ENCODE results near the gene CCDC160.
A peak's percentile ranks its signal among the peaks of the same experiment; 100 is the strongest.
"Not testable (repeated sequence)": the region's sequence is repeated elsewhere in the genome, so short reads cannot be mapped to it uniquely, and the experiment has no call there.

The CCDC160 gene

DNA sequence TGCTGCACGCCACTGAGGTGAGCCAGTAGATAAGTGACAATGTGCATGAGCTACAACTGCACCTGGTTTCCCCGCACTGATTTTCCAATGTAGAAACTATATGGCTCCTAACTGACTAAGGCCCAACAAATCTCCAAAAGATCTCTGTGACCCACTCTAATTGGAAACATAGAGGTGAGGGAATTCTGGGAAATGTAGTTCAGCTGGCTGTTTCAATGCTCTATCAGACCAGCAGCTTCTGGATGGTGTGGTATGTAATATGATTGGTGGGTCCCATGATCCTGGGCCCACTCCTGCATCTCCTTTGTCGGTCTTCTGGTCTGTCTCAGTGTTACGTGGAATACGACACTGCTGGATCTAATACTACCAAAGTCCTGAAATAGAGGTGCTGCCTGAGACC is 18.6 kb downstream of the CCDC160 start:
- no peak overlapping the region for H3K4me3 ChIP-seq (ENCODE audit: low read depth, low read length)
- H3K27ac ChIP-seq = no peak overlapping the region
- no peaks in the 10 kb centered on the region for H3K27me3 ChIP-seq (replicated peaks)
- no peaks in the 10 kb centered on the region for H3K36me3 ChIP-seq (replicated peaks)
- in situ Hi-C loops (cut with HindIII; ENCODE audit: low pct_ligation_motif_present, low sequenced_read_pairs) = no loop called here
- no peak for DNase-seq
- TF ChIP-seq, protein P1, sequence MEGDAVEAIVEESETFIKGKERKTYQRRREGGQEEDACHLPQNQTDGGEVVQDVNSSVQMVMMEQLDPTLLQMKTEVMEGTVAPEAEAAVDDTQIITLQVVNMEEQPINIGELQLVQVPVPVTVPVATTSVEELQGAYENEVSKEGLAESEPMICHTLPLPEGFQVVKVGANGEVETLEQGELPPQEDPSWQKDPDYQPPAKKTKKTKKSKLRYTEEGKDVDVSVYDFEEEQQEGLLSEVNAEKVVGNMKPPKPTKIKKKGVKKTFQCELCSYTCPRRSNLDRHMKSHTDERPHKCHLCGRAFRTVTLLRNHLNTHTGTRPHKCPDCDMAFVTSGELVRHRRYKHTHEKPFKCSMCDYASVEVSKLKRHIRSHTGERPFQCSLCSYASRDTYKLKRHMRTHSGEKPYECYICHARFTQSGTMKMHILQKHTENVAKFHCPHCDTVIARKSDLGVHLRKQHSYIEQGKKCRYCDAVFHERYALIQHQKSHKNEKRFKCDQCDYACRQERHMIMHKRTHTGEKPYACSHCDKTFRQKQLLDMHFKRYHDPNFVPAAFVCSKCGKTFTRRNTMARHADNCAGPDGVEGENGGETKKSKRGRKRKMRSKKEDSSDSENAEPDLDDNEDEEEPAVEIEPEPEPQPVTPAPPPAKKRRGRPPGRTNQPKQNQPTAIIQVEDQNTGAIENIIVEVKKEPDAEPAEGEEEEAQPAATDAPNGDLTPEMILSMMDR (IDR thresholded peaks at IDR 0.05; ENCODE audit: low read depth, low read length, missing control alignments) = no peak

DNA sequence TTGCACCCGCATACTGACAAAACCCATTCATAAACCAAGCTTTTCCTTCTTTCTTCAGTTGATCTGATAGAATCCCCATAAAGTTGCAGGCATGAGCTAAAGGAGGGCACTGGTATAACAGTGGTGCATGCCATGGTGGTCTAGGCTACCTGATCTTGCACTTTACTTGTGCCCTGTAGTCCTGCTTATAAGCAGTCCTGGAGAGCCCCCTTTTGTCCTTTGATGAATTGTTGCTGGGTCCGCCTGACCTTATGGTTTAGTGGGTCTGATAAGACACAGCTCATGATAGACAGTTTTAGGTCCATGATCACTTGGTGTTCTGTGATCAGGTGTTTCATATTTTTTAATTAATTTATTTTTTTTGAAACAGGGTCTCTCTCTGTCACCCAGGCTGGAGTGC is 19.7 kb downstream of the CCDC160 start:
- Histone ChIP-seq H3K27ac (no peak overlapping the region), H3K27me3 (replicated peaks) (no peaks in the 10 kb centered on the region), H3K4me3 (ENCODE audit: low read depth, low read length) (no peak overlapping the region), H3K36me3 (replicated peaks) (no peaks in the 10 kb centered on the region)
- no peak for DNase-seq
- TF ChIP-seq, protein P1 (IDR thresholded peaks at IDR 0.05; ENCODE audit: low read depth, low read length, missing control alignments) = no peak
- in situ Hi-C loops (cut with HindIII; ENCODE audit: low pct_ligation_motif_present, low sequenced_read_pairs) = no loop called here

DNA sequence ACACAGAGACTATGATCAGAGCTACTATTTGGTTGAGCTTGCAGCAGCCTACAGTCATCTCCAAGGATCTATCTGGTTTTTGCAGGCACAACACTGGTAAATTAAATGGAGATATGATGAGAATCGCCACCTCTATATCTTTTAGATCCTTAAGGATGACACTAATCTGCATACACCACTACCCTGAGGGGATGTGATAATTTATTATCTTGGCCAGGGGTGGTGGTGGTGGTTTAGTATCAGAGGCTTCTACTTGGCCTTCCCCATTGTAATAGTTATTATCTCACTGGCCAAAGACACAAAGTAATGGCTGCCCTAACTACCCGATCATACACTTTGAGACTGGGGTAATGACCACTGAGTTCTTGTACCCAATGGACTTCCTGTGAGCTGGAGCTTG is 21.2 kb downstream of the CCDC160 start:
- in situ Hi-C loops (cut with HindIII; ENCODE audit: low pct_ligation_motif_present, low sequenced_read_pairs) = no loop called here
- DNase-seq = no peak
- no peaks in the 10 kb centered on the region for H3K27me3 ChIP-seq (replicated peaks)

DNA sequence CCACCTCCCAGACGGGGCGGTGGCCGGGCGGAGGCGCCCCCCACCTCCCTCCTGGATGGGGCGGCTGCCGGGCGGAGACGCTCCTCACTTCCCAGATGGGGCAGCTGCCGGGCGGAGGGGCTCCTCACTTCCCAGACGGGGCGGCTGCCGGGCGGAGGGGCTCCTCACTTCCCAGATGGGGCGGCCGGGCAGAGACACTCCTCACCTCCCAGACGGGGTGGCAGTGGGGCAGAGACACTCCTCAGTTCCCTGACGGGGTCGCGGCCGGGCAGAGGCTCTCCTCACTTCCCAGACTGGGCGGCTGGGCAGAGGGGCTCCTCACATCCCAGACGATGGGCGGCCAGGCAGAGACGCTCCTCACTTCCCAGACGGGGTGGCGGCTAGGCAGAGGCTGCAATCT is 49.0 kb downstream of the CCDC160 start:
- H3K27ac ChIP-seq; H3K4me3 ChIP-seq (ENCODE audit: low read depth, low read length); in situ Hi-C loops (cut with HindIII; ENCODE audit: low pct_ligation_motif_present, low sequenced_read_pairs); H3K27me3 ChIP-seq (replicated peaks); H3K36me3 ChIP-seq (replicated peaks); DNase-seq: not testable (repeated sequence)

More for the DNA sequence above, 21.2 kb downstream of the CCDC160 start:
- Histone ChIP-seq H3K4me3 (ENCODE audit: low read depth, low read length) (no peak overlapping the region), H3K36me3 (replicated peaks) (no peaks in the 10 kb centered on the region), H3K27ac (no peak overlapping the region)
- TF ChIP-seq, protein P1 (IDR thresholded peaks at IDR 0.05; ENCODE audit: low read depth, low read length, missing control alignments) = no peak

DNA sequence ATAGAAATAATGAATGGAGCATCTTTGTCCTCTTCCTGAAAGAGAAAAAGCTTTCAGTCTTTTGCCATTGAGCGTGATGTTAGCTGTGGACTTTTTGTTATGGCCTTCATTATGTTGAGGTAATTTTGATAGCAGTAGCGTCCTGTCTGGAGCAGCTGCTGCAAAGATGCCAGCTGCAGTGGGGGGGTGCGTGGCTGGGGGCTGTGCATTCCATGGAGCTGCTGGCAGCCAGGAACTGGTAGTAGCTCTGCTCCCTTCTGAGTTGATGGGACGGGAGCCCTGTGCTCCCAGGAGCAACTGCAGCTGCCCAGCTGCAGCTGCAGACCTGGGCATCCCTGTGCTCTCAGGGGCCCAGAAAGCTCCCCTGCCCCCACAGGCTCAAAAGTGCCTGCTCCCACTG is 50.4 kb downstream of the CCDC160 start:
- no peak overlapping the region for H3K4me3 ChIP-seq (ENCODE audit: low read depth, low read length)
- no peaks in the 10 kb centered on the region for H3K36me3 ChIP-seq (replicated peaks)
- TF ChIP-seq, protein P1 (IDR thresholded peaks at IDR 0.05; ENCODE audit: low read depth, low read length, missing control alignments) = no peak
- H3K27me3 ChIP-seq (replicated peaks) = no peaks in the 10 kb centered on the region
- no peak overlapping the region for H3K27ac ChIP-seq
- in situ Hi-C loops (cut with HindIII; ENCODE audit: low pct_ligation_motif_present, low sequenced_read_pairs) = no loop called here
- no peak for DNase-seq

DNA sequence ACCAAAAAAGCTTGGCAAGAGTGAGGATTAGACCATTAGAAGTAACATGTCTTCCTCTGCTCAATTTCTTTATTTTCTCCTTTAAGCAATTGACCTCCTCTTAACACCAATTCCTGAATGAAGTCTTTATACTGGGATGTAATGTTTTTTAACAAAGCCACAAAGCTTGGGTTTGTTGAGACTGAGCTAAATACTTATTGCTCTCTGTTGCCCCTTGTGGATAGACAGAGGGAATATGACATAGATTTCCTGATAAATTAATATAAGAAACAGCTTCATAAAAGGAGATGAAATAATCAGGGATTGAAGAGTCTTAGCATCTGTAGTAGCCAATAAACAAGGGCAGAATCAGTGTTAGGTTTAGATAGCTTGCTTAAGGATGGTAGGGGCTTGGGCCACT is 57.6 kb downstream of the CCDC160 start:
- Histone ChIP-seq H3K36me3 (replicated peaks) (no peaks in the 10 kb centered on the region), H3K27me3 (replicated peaks) (no peaks in the 10 kb centered on the region), H3K27ac (no peak overlapping the region), H3K4me3 (ENCODE audit: low read depth, low read length) (no peak overlapping the region)
- DNase-seq = no peak
- in situ Hi-C loops (cut with HindIII; ENCODE audit: low pct_ligation_motif_present, low sequenced_read_pairs) = no loop called here
- TF ChIP-seq, protein P1 (IDR thresholded peaks at IDR 0.05; ENCODE audit: low read depth, low read length, missing control alignments) = peak; percentile 36

Data from brain microvascular endothelial cell (primary cell).